Neural crest cell (in vitro differentiated cells): Measurements from ENCODE around the gene P4HA1. TPM values are rescaled to one million over a fixed set of nuclear protein-coding genes. Genes with fewer than 3 reads are reported as not detected.

Experiments used
- DNase-seq: peaks from one replicate; pipeline ENCODE4 v3.0.0; 2021; ENCODE audit warnings: low read depth, mixed read lengths, low spot score
- H3K27ac Mint-ChIP-seq: one replicate; pipeline ENCODE4 v1.8.0; 2021; ENCODE audit warnings: mild to moderate bottlenecking, mixed read lengths; ENCODE audit not compliant: unreplicated experiment
- H3K27me3 Mint-ChIP-seq: 2 replicates; pipeline ENCODE4 v1.8.0; 2021; ENCODE audit warnings: low read depth, mild to moderate bottlenecking, mixed read lengths
- H3K36me3 Mint-ChIP-seq: 2 replicates; pipeline ENCODE4 v1.8.0; 2021; ENCODE audit warnings: low read depth, mild to moderate bottlenecking, mixed read lengths
- H3K4me1 Mint-ChIP-seq: 2 replicates; pipeline ENCODE4 v1.8.0; 2021; ENCODE audit warnings: mixed read lengths
- H3K4me3 Mint-ChIP-seq: one replicate; pipeline ENCODE4 v1.8.0; 2021; ENCODE audit warnings: mild to moderate bottlenecking, mixed read lengths
- H3K9me3 Mint-ChIP-seq: 2 replicates; pipeline ENCODE4 v1.8.0; 2021; ENCODE audit warnings: mixed read lengths
- long read RNA-seq: library from polyadenylated mRNA; unstranded; transcript quantifications from one replicate; pipeline ENCODE4 v2.0.0, GENCODE V29; 2020
- total RNA-seq: library from RNA; stranded (reverse); gene quantifications from 2 replicates; pipeline ENCODE4 v1.2.1, GENCODE V29; 2021
- TF ChIP-seq, protein P1 (sequence below): fragments of 200-600 bp; sonication (generic); conservative IDR thresholded peaks from 2 replicates; pipeline ENCODE4 v1.5.0; 2021; ENCODE audit warnings: antibody characterized with exemption, mild to moderate bottlenecking

The P4HA1 gene
- total RNA-seq = 32.2 and 36.0 TPM in 2 replicates
- long read RNA-seq, transcript P4HA1-202 (15 exons, 2,727 nt) = minor isoform, 24 of 105 reads
- long read RNA-seq, transcript P4HA1-203 (15 exons, 2,727 nt) = major isoform, 54 of 105 reads
- long read RNA-seq, partial matches to known transcripts = 13 of 105 reads
- long read RNA-seq, other reads (novel, unspliced or antisense) = 14 of 105 reads

DNA sequence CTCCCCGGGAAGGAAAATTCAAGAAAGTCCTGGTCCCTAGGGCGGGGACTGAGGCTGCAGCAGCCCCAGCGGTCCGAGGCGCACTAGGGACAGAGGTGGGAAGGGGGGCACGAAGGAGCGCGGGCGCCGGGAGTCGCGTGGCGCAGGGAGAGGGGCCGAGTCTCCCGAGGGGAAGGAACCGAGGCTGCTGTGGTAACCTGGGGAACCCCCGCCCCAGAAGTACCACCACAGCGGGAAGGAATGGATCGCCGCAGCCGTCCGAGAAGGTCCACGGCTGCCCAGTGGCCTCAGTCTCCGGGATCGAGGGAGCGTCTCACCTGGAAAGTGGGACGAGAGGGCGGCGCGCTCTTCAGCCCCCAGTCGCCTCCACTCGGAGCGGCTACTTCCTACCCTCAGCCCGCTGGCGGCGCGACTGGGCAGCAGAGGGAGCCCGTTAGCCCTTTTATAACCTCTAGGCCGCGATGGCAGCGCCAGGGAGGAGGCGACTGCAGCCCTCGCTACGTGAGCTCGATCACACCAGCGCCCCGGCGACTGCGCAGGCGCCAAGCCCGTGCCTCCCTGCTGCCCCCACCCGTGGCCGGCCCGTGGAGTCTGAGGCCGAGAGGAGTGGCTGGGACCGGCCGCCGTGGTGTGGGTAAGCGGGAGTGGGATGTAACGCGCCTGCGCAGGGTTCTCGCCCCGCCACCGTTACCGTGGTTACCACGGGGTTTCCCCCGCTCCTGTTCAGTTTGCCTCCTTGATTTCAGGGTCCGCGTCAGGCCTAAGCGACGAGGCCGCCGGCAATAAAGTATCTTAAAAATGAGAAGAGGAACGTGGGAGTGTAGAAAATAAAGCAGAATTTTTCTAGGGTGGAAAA is at the start of gene P4HA1:
TSS of gene P4HA1 (minus strand) at position 418 of the 856 bp plus-strand sequence. CDS start 21,983 bp downstream, outside the sequence.
- Mint-ChIP-seq H3K4me3 (peak within 1 kb of the TSS; percentile 92), H3K36me3 (peaks cover 3% of the 10 kb centered on the region), H3K27ac (peak within 1 kb of the TSS; percentile 85), H3K9me3 (no peaks in the 10 kb centered on the region), H3K4me1 (peaks cover 38% of the 10 kb centered on the region), H3K27me3 (no peaks in the 10 kb centered on the region)
- DNase-seq = peak; percentile 92
- TF ChIP-seq, protein P1, sequence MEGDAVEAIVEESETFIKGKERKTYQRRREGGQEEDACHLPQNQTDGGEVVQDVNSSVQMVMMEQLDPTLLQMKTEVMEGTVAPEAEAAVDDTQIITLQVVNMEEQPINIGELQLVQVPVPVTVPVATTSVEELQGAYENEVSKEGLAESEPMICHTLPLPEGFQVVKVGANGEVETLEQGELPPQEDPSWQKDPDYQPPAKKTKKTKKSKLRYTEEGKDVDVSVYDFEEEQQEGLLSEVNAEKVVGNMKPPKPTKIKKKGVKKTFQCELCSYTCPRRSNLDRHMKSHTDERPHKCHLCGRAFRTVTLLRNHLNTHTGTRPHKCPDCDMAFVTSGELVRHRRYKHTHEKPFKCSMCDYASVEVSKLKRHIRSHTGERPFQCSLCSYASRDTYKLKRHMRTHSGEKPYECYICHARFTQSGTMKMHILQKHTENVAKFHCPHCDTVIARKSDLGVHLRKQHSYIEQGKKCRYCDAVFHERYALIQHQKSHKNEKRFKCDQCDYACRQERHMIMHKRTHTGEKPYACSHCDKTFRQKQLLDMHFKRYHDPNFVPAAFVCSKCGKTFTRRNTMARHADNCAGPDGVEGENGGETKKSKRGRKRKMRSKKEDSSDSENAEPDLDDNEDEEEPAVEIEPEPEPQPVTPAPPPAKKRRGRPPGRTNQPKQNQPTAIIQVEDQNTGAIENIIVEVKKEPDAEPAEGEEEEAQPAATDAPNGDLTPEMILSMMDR = peak; percentile 70

DNA sequence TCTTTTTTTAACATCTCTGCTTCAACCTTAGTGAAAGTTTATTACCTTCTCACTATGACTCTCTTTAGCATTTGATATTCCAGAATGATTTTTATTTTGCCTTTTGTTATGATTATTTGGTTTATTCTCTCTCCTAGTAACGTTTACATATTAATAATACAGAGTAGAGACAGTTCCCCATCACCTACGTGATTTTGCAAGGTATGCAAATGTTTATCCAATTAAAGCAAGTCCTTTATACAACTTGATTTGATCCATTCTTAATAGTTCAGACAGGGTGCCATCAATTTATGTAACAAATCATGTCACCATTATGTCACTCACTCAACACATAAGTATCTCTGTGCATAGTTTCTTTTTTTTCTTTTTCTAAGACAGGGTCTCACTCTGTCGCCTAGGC is 44.9 kb upstream of the P4HA1 start:
- DNase-seq = no peak
- H3K27me3 Mint-ChIP-seq = no peaks in the 10 kb centered on the region
- no peaks in the 10 kb centered on the region for H3K4me1 Mint-ChIP-seq
- H3K4me3 Mint-ChIP-seq = no peak overlapping the region
- peaks cover 16% of the 10 kb centered on the region for H3K36me3 Mint-ChIP-seq
- H3K27ac Mint-ChIP-seq = no peak overlapping the region
- no peaks in the 10 kb centered on the region for H3K9me3 Mint-ChIP-seq
- TF ChIP-seq, protein P1 = no peak

DNA sequence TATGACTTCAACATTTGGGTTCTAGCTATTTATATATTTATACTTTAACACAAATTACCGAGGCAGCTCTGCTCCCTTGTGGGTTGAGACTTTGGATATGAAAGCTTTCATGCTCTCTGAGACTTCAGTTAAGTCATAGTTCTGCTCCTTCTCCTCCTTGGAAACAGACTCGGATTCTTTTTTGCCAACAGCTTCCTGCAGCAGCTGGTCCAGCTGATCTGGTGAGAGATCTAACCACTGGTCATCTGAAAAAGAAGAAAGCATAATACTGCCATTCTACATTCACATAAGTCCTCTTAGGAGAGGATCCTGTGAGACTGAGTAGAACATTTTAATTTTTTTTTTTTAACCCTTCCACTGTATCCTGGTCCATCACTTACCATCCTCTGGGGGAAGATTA is 42.6 kb upstream of the P4HA1 start:
- TF ChIP-seq, protein P1 = no peak
- no peak overlapping the region for H3K4me3 Mint-ChIP-seq
- no peak for DNase-seq
- peaks cover 18% of the 10 kb centered on the region for H3K36me3 Mint-ChIP-seq
- no peaks in the 10 kb centered on the region for H3K4me1 Mint-ChIP-seq
- no peak overlapping the region for H3K27ac Mint-ChIP-seq
- H3K9me3 Mint-ChIP-seq = no peaks in the 10 kb centered on the region
- no peaks in the 10 kb centered on the region for H3K27me3 Mint-ChIP-seq

DNA sequence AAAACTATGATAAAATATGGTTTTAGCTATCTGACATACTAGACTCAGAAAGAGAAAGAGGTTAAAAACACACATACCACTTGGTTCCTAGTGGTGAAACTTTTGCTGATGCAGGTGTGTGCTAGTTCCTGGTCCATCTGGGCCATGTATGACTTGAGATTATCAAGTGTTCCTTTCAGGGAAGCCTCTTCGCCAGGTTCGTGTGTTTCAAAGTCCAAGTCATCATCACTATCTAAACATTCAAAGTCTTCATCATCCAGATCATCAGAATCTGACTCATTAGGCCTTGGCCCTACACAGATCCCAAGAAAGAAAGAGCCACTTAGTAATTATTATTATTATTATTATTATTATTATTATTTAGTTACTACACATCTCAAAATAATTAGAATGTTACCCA is 40.0 kb upstream of the P4HA1 start:
- DNase-seq = no peak
- Mint-ChIP-seq H3K4me3 (no peak overlapping the region), H3K27me3 (no peaks in the 10 kb centered on the region), H3K36me3 (peaks cover 15% of the 10 kb centered on the region), H3K4me1 (no peaks in the 10 kb centered on the region), H3K9me3 (no peaks in the 10 kb centered on the region), H3K27ac (no peak overlapping the region)
- TF ChIP-seq, protein P1 = no peak

DNA sequence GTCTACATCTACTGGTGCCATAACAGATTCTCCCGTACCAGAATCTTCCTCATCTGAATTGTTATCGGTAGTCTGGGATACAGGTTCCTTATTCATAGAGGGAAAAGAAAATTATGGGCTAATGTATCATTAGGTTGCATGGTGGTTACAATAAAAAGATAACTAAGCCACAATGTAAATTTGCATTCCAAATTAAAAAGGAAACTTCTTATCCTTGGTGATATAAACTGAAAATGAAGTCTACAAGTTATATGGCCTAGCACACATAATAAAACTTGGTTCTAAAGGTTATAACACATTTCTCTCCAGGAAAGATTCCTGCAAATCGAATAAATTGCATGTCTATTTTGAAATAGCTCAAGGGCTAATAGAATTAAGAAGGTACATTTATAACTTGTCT is 38.1 kb upstream of the P4HA1 start:
- no peak overlapping the region for H3K27ac Mint-ChIP-seq
- TF ChIP-seq, protein P1 = no peak
- no peak overlapping the region for H3K4me3 Mint-ChIP-seq
- H3K4me1 Mint-ChIP-seq = no peaks in the 10 kb centered on the region
- H3K9me3 Mint-ChIP-seq = no peaks in the 10 kb centered on the region
- DNase-seq = no peak
- H3K36me3 Mint-ChIP-seq = peaks cover 17% of the 10 kb centered on the region
- no peaks in the 10 kb centered on the region for H3K27me3 Mint-ChIP-seq
